ENCODE data around the gene ZCCHC7.

DNA sequence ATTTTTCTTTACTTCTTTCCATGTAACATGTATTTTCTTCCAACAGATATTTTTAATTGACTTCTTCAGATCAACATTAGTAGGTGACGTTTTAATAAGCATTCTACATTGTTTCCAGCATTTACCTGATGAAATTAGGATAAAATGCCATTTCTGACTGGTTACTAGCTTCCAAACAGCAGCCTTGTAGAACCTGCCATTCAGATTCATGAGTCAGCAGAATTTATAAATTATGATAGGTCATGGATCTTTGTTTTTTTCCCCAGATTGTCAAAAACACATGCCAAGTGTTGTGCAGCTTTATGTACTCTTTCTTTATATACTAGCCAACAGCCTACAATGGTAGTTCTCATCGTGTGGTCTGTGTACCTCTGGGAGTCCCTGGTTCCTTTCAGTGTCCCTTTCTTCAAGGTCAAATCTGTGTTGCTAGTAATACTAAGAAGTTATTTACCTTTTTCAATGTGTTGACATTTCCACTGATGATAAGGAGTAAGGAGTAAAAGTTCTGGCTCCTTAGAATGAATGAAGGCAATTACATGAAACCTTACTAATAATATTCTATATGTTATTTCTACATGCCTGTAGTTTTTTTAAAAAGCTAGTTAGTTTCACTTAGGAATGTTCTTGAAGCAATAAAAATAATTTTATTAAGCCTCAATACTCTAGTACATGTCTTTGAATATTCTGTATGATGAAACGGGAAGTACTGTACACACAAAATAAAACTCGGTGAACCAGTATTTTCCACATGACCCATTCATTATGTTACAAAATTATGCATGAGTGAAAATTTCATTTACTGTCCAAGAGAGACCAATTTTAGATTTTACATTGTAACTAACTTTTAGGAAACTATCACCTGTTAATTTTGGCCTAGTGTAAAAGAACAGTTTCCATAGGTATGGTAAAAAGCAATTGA lies 135.8 kb downstream of the ZCCHC7 start:
- TF ChIP-seq, protein P1, sequence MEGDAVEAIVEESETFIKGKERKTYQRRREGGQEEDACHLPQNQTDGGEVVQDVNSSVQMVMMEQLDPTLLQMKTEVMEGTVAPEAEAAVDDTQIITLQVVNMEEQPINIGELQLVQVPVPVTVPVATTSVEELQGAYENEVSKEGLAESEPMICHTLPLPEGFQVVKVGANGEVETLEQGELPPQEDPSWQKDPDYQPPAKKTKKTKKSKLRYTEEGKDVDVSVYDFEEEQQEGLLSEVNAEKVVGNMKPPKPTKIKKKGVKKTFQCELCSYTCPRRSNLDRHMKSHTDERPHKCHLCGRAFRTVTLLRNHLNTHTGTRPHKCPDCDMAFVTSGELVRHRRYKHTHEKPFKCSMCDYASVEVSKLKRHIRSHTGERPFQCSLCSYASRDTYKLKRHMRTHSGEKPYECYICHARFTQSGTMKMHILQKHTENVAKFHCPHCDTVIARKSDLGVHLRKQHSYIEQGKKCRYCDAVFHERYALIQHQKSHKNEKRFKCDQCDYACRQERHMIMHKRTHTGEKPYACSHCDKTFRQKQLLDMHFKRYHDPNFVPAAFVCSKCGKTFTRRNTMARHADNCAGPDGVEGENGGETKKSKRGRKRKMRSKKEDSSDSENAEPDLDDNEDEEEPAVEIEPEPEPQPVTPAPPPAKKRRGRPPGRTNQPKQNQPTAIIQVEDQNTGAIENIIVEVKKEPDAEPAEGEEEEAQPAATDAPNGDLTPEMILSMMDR (conservative IDR thresholded peaks at IDR 0.05) = no peak
- TF ChIP-seq ZFX (IDR thresholded peaks at IDR 0.05) = no peak

All from C4-2B (cell line).